ENCODE data around the gene PTH1R. TPM values are rescaled to one million over a fixed set of nuclear protein-coding genes. Genes with fewer than 3 reads are reported as not detected.

The PTH1R gene
- total and polyA plus RNA-seq, 4 donors = 11.2 to 29.7 (median 19.9) TPM

DNA sequence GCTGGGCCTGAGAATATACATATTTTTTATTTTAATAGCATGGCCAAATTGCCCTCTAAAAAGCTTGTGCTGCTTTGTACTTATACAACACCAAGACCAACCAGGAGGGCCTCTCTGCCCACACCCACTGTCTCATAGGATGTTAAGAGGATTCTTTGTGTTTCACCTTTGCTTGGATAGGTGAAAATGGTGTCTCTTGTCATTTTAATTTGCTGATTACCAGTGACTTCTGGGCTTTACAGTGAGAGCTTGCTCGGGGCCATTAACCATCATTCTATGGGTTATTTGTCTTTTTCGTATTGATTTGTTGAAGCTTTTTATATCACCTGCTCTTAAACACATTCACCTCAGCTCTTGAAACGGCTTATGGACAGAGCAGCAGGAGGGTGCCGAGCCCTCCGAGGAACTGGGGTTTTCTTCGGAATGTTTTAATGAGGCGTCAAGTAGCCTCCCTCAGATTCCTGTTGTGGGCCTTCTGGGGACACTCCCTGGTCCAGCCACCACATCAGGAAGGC lies 10.5 kb downstream of the PTH1R start:
- no peak for TF ChIP-seq CTCF (IDR thresholded peaks at IDR 0.05; ENCODE audit: control extremely low read depth, extremely low read depth)
- H3K36me3 ChIP-seq (ENCODE audit: control insufficient read depth in 4 of 4, insufficient read depth in 4 of 4, low read length in 4 of 4) = peaks cover 0 to 7% (median 0%) of the 10 kb centered on the region in 4 donors
- no peak overlapping the region for H3K27ac ChIP-seq (ENCODE audit: low read depth in 1 of 2, low read length in 1 of 2)
- H3K4me1 ChIP-seq (ENCODE audit: control insufficient read depth in 5 of 5, insufficient read depth in 5 of 5, low read length in 5 of 5) = peaks cover 0 to 80% (median 20%) of the 10 kb centered on the region in 5 donors
- ATAC-seq (ENCODE audit: insufficient read depth, low FRiP score) (no peak), DNase-seq (peak in 1 of 3 donors; percentile 1)
- H3K9ac ChIP-seq (ENCODE audit: insufficient read depth in 1 of 2, low read length in 2 of 2) = no peak overlapping the region
- H3K27me3 ChIP-seq (ENCODE audit: control insufficient read depth in 3 of 3, insufficient read depth in 3 of 3, low read length in 2 of 3) = peaks cover 0 to 17% (median 0%) of the 10 kb centered on the region in 3 donors
- H3K9me3 ChIP-seq (ENCODE audit: control insufficient read depth in 4 of 4, insufficient read depth in 3 of 4, low read length in 3 of 4) = no peaks in the 10 kb centered on the region
- WGBS, 2 donors = 60 to 84% methylated on average over 7 of the region's 7 CpGs
- no peak overlapping the region for H3K4me3 ChIP-seq

GRCh38 chr3:46888705-46889104 lies 11.2 kb downstream of the PTH1R start:
- peak; percentile 51 to 59 (median 57) for DNase-seq
- TF ChIP-seq CTCF (IDR thresholded peaks at IDR 0.05; ENCODE audit: control extremely low read depth, extremely low read depth) = no peak

DNA sequence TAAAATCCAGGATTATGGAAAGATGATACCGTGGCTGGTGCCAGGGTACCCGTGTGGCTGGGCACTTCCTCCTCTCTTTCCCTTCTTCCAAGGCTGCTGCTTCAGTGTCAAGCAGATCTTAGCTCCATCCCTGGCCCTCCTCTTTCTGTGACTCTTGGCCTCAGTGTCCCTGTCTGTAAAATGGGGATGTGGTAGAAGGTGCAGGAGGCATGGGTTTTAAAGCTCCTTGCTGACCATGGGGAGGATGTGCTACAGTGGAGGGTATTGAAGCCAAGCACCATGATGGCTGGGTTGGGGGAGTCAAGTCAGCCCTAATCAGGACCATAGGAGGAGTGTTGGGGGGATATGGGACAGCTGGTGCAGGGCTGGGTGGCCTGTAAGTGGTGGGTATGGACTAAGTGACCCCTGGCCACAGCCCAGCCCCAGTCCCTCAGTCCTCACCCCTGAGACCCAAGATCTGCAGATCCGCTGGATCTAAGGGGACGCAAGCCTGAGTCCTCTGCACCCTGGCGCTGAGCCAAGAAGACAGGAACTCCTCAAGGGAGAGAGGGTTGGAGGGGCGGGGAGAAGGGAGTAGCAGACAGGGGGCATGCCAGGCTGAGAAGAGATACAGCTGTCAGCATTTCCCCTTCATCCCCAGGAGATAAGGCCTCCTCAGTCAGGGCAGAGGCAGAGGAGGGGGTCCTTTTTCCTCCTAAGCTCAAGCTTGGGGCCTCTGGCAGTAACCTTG lies 12.0 kb downstream of the PTH1R start:
- Histone ChIP-seq H3K4me1 (ENCODE audit: control insufficient read depth in 5 of 5, insufficient read depth in 5 of 5, low read length in 5 of 5) (peaks cover 0 to 77% (median 20%) of the 10 kb centered on the region in 5 donors), H3K4me3 (no peak overlapping the region), H3K36me3 (ENCODE audit: control insufficient read depth in 4 of 4, insufficient read depth in 4 of 4, low read length in 4 of 4) (peaks cover 0 to 6% (median 0%) of the 10 kb centered on the region in 4 donors), H3K27ac (ENCODE audit: low read depth in 1 of 2, low read length in 1 of 2) (no peak overlapping the region), H3K27me3 (ENCODE audit: control insufficient read depth in 3 of 3, insufficient read depth in 3 of 3, low read length in 2 of 3) (peaks cover 0 to 6% (median 0%) of the 10 kb centered on the region in 3 donors), H3K9ac (ENCODE audit: insufficient read depth in 1 of 2, low read length in 2 of 2) (no peak overlapping the region), H3K9me3 (ENCODE audit: control insufficient read depth in 4 of 4, insufficient read depth in 3 of 4, low read length in 3 of 4) (no peaks in the 10 kb centered on the region)
- ATAC-seq (ENCODE audit: insufficient read depth, low FRiP score) (no peak), DNase-seq (peak; percentile 91 to 97 (median 95))
- no peak for TF ChIP-seq CTCF (IDR thresholded peaks at IDR 0.05; ENCODE audit: control extremely low read depth, extremely low read depth)
- WGBS, 2 donors = 52 to 58% methylated on average over 6 of the region's 6 CpGs

More at GRCh38 chr3:46888705-46889104, 11.2 kb downstream of the PTH1R start:
- Histone ChIP-seq H3K9me3 (ENCODE audit: control insufficient read depth in 4 of 4, insufficient read depth in 3 of 4, low read length in 3 of 4) (no peaks in the 10 kb centered on the region), H3K27ac (ENCODE audit: low read depth in 1 of 2, low read length in 1 of 2) (peak overlapping the region in 1 of 2 donors; percentile 8), H3K9ac (ENCODE audit: insufficient read depth in 1 of 2, low read length in 2 of 2) (no peak overlapping the region), H3K4me1 (ENCODE audit: control insufficient read depth in 5 of 5, insufficient read depth in 5 of 5, low read length in 5 of 5) (peaks cover 0 to 85% (median 20%) of the 10 kb centered on the region in 5 donors), H3K36me3 (ENCODE audit: control insufficient read depth in 4 of 4, insufficient read depth in 4 of 4, low read length in 4 of 4) (peaks cover 0 to 7% (median 0%) of the 10 kb centered on the region in 4 donors), H3K27me3 (ENCODE audit: control insufficient read depth in 3 of 3, insufficient read depth in 3 of 3, low read length in 2 of 3) (peaks cover 0 to 14% (median 0%) of the 10 kb centered on the region in 3 donors), H3K4me3 (no peak overlapping the region)
- 73 to 87% methylated on average over 13 of the region's 13 CpGs for WGBS, 2 donors
- no peak for ATAC-seq (ENCODE audit: insufficient read depth, low FRiP score)
